Trophoblast cell (in vitro differentiated cells and primary cell): ENCODE measurements around the gene DDTL.
A peak's percentile ranks its signal among the peaks of the same experiment; 100 is the strongest.
"Not testable (repeated sequence)": the region's sequence is repeated elsewhere in the genome, so short reads cannot be mapped to it uniquely, and the experiment has no call there.

ENCODE experiments used
- DNase-seq, 2 donors: peaks; one replicate each; pipeline ENCODE4 v3.0.0-alpha.2; 2016
- H2AFZ ChIP-seq: 2 replicates; pipeline ENCODE4 v1.6.1; 2013; ENCODE audit warnings: low read length, moderate library complexity, mild to moderate bottlenecking; ENCODE audit not compliant: insufficient read depth, poor library complexity
- H2AK5ac ChIP-seq: 2 replicates; pipeline ENCODE4 v1.6.1; 2013; ENCODE audit warnings: mild to moderate bottlenecking, low read length
- H2BK120ac ChIP-seq: 2 replicates; pipeline ENCODE4 v1.6.1; 2013; ENCODE audit warnings: low read length, mild to moderate bottlenecking, moderate library complexity; ENCODE audit not compliant: insufficient read depth, poor library complexity
- H2BK12ac ChIP-seq: 2 replicates; pipeline ENCODE4 v1.6.1; 2013; ENCODE audit warnings: mild to moderate bottlenecking, low read length, moderate library complexity
- H2BK5ac ChIP-seq: 2 replicates; pipeline ENCODE4 v1.6.1; 2013; ENCODE audit warnings: low read length, low read depth, moderate library complexity, mild to moderate bottlenecking; ENCODE audit not compliant: poor library complexity
- H3K14ac ChIP-seq: 2 replicates; pipeline ENCODE4 v1.6.1; 2013; ENCODE audit warnings: mild to moderate bottlenecking, low read length
- H3K18ac ChIP-seq: 2 replicates; pipeline ENCODE4 v1.6.1; 2013; ENCODE audit warnings: mild to moderate bottlenecking, low read length
- H3K23ac ChIP-seq: 2 replicates; pipeline ENCODE4 v1.6.1; 2013; ENCODE audit warnings: low read length
- H3K27ac ChIP-seq: 2 replicates; pipeline ENCODE4 v1.5.1; 2013; ENCODE audit warnings: low read depth, mild to moderate bottlenecking, inconsistent platforms, low read length, moderate library complexity
- H3K27me3 ChIP-seq: 2 replicates; pipeline ENCODE4 v1.6.1; 2013; ENCODE audit warnings: inconsistent platforms, mild to moderate bottlenecking, low read length, moderate library complexity; ENCODE audit not compliant: insufficient read depth
- H3K36me3 ChIP-seq, 2 experiments: 1 replicate in 1 of 2; 2 replicates in 1 of 2; pipeline ENCODE4 v1.6.1; 2013; ENCODE audit warnings: low read length in 2 of 2, mild to moderate bottlenecking in 2 of 2, moderate library complexity in 1 of 2; ENCODE audit not compliant: insufficient read depth in 2 of 2, control insufficient read depth in 1 of 2
- H3K4ac ChIP-seq: 2 replicates; pipeline ENCODE4 v1.6.1; 2013; ENCODE audit warnings: low read depth, mild to moderate bottlenecking, low read length, moderate library complexity
- H3K4me1 ChIP-seq, 2 experiments: 1 replicate in 1 of 2; 2 replicates in 1 of 2; pipeline ENCODE4 v1.6.1; 2013; ENCODE audit warnings: low read length in 2 of 2, mild to moderate bottlenecking in 2 of 2, moderate library complexity in 1 of 2; ENCODE audit not compliant: insufficient read depth in 2 of 2, control insufficient read depth in 1 of 2
- H3K4me2 ChIP-seq: 2 replicates; pipeline ENCODE4 v1.6.1; 2013; ENCODE audit warnings: inconsistent platforms, mild to moderate bottlenecking, low read length, moderate library complexity
- H3K4me3 ChIP-seq: 2 replicates; pipeline ENCODE4 v1.5.1; 2013; ENCODE audit warnings: mild to moderate bottlenecking, low read depth, low read length, inconsistent platforms
- H3K79me1 ChIP-seq: one replicate; pipeline ENCODE4 v1.6.1; 2013; ENCODE audit warnings: low read length
- H3K79me2 ChIP-seq: 2 replicates; pipeline ENCODE4 v1.6.1; 2013; ENCODE audit warnings: low read length, mild to moderate bottlenecking; ENCODE audit not compliant: control insufficient read depth, insufficient read depth, poor library complexity
- H3K9ac ChIP-seq: 2 replicates; pipeline ENCODE4 v1.6.1; 2013; ENCODE audit warnings: mild to moderate bottlenecking, low read length
- H3K9me3 ChIP-seq: 2 replicates; pipeline ENCODE4 v1.6.1; 2013; ENCODE audit warnings: low read depth, mild to moderate bottlenecking, control low read depth, inconsistent platforms, low read length; ENCODE audit not compliant: insufficient read depth
- H4K12ac ChIP-seq: 2 replicates; pipeline ENCODE4 v1.6.1; 2013; ENCODE audit warnings: low read depth, mild to moderate bottlenecking, low read length, moderate library complexity
- H4K8ac ChIP-seq: 2 replicates; pipeline ENCODE4 v1.6.1; 2013; ENCODE audit warnings: low read depth, mild to moderate bottlenecking, low read length, moderate library complexity
- H4K91ac ChIP-seq: one replicate; pipeline ENCODE4 v1.6.1; 2013; ENCODE audit warnings: low read depth, mild to moderate bottlenecking, low read length, moderate library complexity
- WGBS: extraction: QIAGEN DNeasy Blood & Tissue Kit; methylation state at CpG from one replicate; pipeline ENCODE4 v1.1.7; 2013; ENCODE audit warnings: missing lambda C conversion rate; ENCODE audit not compliant: insufficient read length, insufficient coverage; ENCODE audit errors: extremely low coverage; 5-methylcytosine and 5-hydroxymethylcytosine counted together

The DDTL gene

GRCh38 chr22:23969071-23969470 lies 2.4 kb downstream of the DDTL start:
- H2AK5ac ChIP-seq, result no peak overlapping the region
- H3K79me2 ChIP-seq, result no peaks in the 10 kb centered on the region
- no CpG with 5 or more reads among the region's 3 CpGs for WGBS
- no peak overlapping the region for H3K23ac ChIP-seq
- H3K9me3 ChIP-seq, result no peaks in the 10 kb centered on the region
- H3K27me3 ChIP-seq, result no peaks in the 10 kb centered on the region
- no peak overlapping the region for H2BK12ac ChIP-seq
- no peak for DNase-seq
- H3K18ac ChIP-seq, result no peak overlapping the region
- H3K4me1 ChIP-seq, result no peaks in the 10 kb centered on the region
- H3K4me3 ChIP-seq, result no peak overlapping the region
- H4K12ac ChIP-seq, result no peak overlapping the region
- H3K4me2 ChIP-seq, result no peak overlapping the region
- no peak overlapping the region for H3K14ac ChIP-seq
- H3K27ac ChIP-seq, result no peak overlapping the region
- peaks cover 23 to 29% of the 10 kb centered on the region in 2 experiments for H3K36me3 ChIP-seq
- no peak overlapping the region for H3K4ac ChIP-seq
- H2BK5ac ChIP-seq, result no peak overlapping the region
- H3K9ac ChIP-seq, result no peak overlapping the region
- H3K79me1 ChIP-seq, result no peaks in the 10 kb centered on the region
- H2BK120ac ChIP-seq, result no peak overlapping the region
- H4K8ac ChIP-seq, result no peak overlapping the region
- H4K91ac ChIP-seq, result no peak overlapping the region
- no peak overlapping the region for H2AFZ ChIP-seq

GRCh38 chr22:23970201-23970641 lies 3.5 kb downstream of the DDTL start:
- Histone ChIP-seq H3K27ac (no peak overlapping the region), H3K14ac (no peak overlapping the region), H3K18ac (no peak overlapping the region), H2BK5ac (no peak overlapping the region), H3K4ac (no peak overlapping the region), H3K4me2 (no peak overlapping the region), H3K4me3 (no peak overlapping the region), H3K4me1 (no peaks in the 10 kb centered on the region), H3K79me1 (no peaks in the 10 kb centered on the region), H4K91ac (no peak overlapping the region), H3K79me2 (no peaks in the 10 kb centered on the region), H2BK12ac (no peak overlapping the region), H2BK120ac (no peak overlapping the region), H4K8ac (no peak overlapping the region), H3K9me3 (no peaks in the 10 kb centered on the region), H3K36me3 (peaks cover 23 to 29% of the 10 kb centered on the region in 2 experiments), H3K9ac (no peak overlapping the region), H2AK5ac (no peak overlapping the region), H2AFZ (no peak overlapping the region), H3K27me3 (no peaks in the 10 kb centered on the region), H4K12ac (no peak overlapping the region), H3K23ac (peak overlapping the region; percentile 35)
- 100% methylated on average over 4 of the region's 5 CpGs for WGBS
- DNase-seq, result no peak

DNA sequence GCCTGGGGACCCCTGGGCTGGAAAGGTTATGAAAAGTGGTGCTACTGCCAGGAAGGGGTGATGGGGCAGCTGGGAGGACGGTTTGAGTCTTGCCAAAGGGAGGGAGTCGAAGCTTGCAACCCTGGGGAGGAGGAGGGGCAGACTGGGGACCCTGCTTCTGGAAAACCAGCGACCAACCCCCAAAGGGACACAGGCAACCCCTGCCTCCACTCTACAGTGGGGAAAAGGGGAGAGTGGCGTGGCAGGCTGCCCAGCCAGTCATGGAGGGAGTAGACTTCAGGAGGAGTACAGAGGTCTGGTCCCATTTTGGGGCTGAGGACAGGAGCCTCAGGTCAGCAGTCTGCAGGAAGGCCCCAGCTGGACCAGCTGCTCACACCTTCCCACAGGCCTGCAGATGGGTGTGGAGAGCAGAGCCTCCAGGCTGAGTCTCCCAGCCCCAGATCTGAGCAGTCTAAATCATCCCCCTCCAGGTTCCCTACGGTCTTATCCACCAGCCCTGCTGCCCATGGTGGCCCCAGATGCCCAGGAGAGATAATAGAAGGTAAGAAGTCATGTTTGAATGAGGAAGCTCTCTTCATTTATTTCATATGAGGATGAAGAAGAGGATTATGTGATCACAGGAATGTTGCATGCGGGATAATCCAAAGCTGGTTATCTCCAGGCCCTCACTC lies 4.3 kb downstream of the DDTL start:
- Histone ChIP-seq H3K4me2 (no peak overlapping the region), H2AK5ac (no peak overlapping the region), H4K8ac (no peak overlapping the region), H3K18ac (no peak overlapping the region), H2BK12ac (no peak overlapping the region), H2BK120ac (no peak overlapping the region), H3K14ac (no peak overlapping the region), H3K4me1 (no peaks in the 10 kb centered on the region), H4K12ac (no peak overlapping the region), H3K36me3 (peaks cover 23 to 29% of the 10 kb centered on the region in 2 experiments), H3K27me3 (no peaks in the 10 kb centered on the region), H3K27ac (no peak overlapping the region), H3K4me3 (no peak overlapping the region), H3K4ac (no peak overlapping the region), H2AFZ (no peak overlapping the region), H4K91ac (no peak overlapping the region), H3K79me1 (no peaks in the 10 kb centered on the region), H3K79me2 (no peaks in the 10 kb centered on the region), H3K23ac (no peak overlapping the region), H2BK5ac (no peak overlapping the region), H3K9ac (no peak overlapping the region), H3K9me3 (no peaks in the 10 kb centered on the region)
- WGBS, result no CpG with 5 or more reads among the region's 6 CpGs
- DNase-seq, result no peak

GRCh38 chr22:23971927-23972326 lies 5.2 kb downstream of the DDTL start:
- H4K91ac ChIP-seq, H2AK5ac ChIP-seq, H3K18ac ChIP-seq, H3K79me2 ChIP-seq, H3K23ac ChIP-seq, DNase-seq, H3K9ac ChIP-seq, H3K4me3 ChIP-seq, H3K79me1 ChIP-seq, H2BK5ac ChIP-seq, H3K4ac ChIP-seq, H3K14ac ChIP-seq, H3K4me1 ChIP-seq, H3K9me3 ChIP-seq, H2BK12ac ChIP-seq, H4K12ac ChIP-seq, H2BK120ac ChIP-seq, H3K4me2 ChIP-seq, H4K8ac ChIP-seq, H2AFZ ChIP-seq, H3K27me3 ChIP-seq, H3K27ac ChIP-seq: not testable (repeated sequence)
- H3K36me3 ChIP-seq, result peaks cover 23 to 29% of the 10 kb centered on the region in 2 experiments
- WGBS, result no CpG with 5 or more reads among the region's 3 CpGs
